Activated CD4-positive, alpha-beta T cell treated with anti-CD3 and anti-CD28 coated beads, Interleukin-2, amount 10 ng/mL, durations not matched to agents 24 days and 14 days (primary cell): ENCODE measurements around the gene CYTH1. TPM values are rescaled to one million over a fixed set of nuclear protein-coding genes. Genes with fewer than 3 reads are reported as not detected.

Experiments
- DNase-seq: peaks from one replicate; pipeline ENCODE4 v3.0.0; 2022
- H3K27ac Mint-ChIP-seq: one replicate; pipeline ENCODE4 v1.8.0; 2022; ENCODE audit warnings: mild to moderate bottlenecking, mixed read lengths
- H3K27me3 Mint-ChIP-seq: one replicate; pipeline ENCODE4 v1.8.0; 2022; ENCODE audit warnings: mixed read lengths
- H3K36me3 Mint-ChIP-seq: one replicate; pipeline ENCODE4 v1.8.0; 2022; ENCODE audit warnings: low read depth, mild to moderate bottlenecking, mixed read lengths
- H3K4me1 Mint-ChIP-seq: one replicate; pipeline ENCODE4 v1.8.0; 2021; ENCODE audit warnings: mixed read lengths
- H3K4me3 Mint-ChIP-seq: one replicate; pipeline ENCODE4 v1.8.0; 2022; ENCODE audit warnings: mild to moderate bottlenecking, moderate library complexity, mixed read lengths
- H3K9me3 Mint-ChIP-seq: one replicate; pipeline ENCODE4 v1.8.0; 2021; ENCODE audit warnings: mixed read lengths
- intact Hi-C: fragments of 100-400 bp; cut with micrococcal nuclease; formaldehyde crosslinking; loops from one replicate; pipeline ENCODE4 v1.15.1; 2023
- total RNA-seq: library from RNA; stranded (reverse); gene quantifications from 2 replicates; pipeline ENCODE4 v1.2.3, GENCODE V29; 2022

CYTH1 gene
- total RNA-seq, 1 donor from 2014 or later: 126 TPM

DNA sequence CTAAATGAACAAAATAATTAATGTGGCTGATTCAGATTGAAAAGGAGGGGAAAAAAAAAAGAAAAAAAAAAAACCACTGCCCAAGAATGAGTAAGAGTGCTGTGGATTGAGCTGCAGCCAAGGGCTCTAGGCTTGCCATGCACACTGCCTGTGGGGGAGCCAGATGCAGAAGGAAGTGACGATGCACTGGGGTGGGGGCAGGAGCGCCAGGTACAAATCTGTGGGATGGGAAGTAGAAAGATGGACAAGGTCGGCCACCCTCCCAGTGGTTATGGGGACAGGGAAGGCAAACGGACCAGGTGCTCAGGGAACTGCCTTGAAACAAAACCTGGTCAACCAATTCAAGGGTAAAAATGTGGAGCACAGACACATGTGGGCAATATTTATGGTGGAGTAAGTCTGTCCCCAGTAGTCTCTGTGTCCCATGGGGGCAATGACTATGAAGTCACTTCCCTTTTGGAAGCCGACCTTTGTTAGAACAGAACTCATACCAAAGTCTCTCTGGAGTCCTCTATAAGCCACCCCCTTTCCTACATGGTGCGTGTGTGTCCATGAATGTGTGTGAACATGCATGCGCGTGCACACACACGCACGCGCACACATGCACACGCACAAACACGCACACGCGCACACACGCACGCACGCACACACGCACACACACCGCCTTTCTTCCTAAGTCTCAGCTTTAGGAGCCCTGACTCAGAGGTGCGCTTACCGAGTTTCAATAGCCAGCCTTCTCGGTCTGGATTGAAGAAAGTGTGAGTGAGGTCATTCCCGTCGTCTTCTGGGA, 84.3 kb downstream of the CYTH1 start:
- Mint-ChIP-seq H3K36me3 (peaks cover 76% of the 10 kb centered on the region), H3K9me3 (no peaks in the 10 kb centered on the region), H3K4me1 (peaks cover 8% of the 10 kb centered on the region), H3K4me3 (no peak overlapping the region), H3K27me3 (no peaks in the 10 kb centered on the region), H3K27ac (peak overlapping the region; percentile 9)
- intact Hi-C loops: no loop called here
- DNase-seq: no peak

DNA sequence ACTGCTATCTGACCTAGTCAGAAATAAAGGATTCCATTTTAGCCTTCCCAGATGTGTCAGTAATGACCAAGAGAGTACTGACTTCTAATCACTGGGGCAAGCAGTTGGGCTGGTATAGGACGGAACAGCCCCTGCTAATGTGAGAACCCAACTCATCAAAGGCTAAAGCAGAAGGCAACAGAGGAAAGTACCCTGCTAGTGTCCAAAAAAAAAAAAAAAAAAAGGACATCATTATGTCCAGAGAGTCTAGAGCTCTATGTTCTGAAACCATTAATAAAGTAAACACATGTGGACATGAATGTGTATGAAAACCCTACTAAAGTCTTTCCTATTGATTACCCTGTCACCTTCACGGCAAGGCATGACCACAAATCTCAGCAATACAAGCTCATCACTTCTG, 85.0 kb downstream of the CYTH1 start:
- peaks cover 11% of the 10 kb centered on the region for H3K4me1 Mint-ChIP-seq
- H3K9me3 Mint-ChIP-seq: no peaks in the 10 kb centered on the region
- no peak overlapping the region for H3K4me3 Mint-ChIP-seq
- H3K36me3 Mint-ChIP-seq: peaks cover 79% of the 10 kb centered on the region
- no peaks in the 10 kb centered on the region for H3K27me3 Mint-ChIP-seq
- no peak for DNase-seq
- intact Hi-C loops: no loop called here
- no peak overlapping the region for H3K27ac Mint-ChIP-seq

DNA sequence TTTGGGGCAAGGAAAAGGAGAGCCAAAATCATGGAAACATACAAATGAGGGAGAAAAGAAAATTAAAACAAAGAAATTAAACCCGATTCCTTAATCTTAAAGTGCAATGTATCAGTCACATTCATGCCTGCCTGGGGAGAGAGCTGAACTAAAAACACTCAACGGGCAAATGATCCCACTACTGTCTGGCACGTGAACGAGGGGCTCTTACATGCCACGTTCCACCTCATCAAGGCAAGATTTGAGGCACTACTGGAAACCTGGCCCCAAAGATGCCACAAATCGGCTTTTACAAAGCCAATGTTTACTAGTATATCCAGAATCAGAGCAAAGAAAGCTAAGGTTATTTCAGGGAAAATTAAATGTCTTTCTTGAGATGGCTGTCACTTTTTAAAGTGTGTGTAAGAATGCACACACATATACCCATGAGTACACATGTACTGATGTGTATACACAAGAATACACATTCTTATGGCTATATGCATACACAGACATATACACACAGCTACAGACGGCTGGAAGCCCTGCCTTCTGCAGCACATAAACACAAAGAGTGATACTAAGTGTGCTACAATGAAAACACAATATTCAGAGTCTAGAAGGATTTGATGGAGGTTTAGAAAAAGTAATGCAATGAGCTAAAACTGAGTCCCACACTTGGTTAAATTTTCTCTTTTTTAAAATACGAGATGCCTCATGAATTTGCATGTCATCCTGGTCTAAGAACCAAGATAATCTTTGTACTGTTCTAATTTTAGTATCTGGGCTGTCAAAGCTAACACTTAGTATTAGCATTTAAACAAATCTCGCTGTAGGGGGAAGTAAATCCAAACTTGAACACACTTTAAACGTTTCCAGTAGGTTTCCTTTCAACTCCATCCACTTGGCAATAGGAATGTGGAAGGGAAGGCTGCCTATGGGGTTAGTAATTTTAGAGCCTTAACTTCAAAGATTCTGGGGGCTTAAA, 85.8 kb downstream of the CYTH1 start:
- Mint-ChIP-seq H3K4me3 (no peak overlapping the region), H3K9me3 (no peaks in the 10 kb centered on the region)
- intact Hi-C loops: no loop called here

GRCh38 chr17:78694805-78695531, 87.1 kb downstream of the CYTH1 start:
- Mint-ChIP-seq H3K27me3 (no peaks in the 10 kb centered on the region), H3K27ac (peak overlapping the region; percentile 30), H3K4me1 (peaks cover 11% of the 10 kb centered on the region), H3K36me3 (peaks cover 70% of the 10 kb centered on the region), H3K4me3 (no peak overlapping the region), H3K9me3 (no peaks in the 10 kb centered on the region)
- DNase-seq: no peak
- intact Hi-C loops: no loop called here

More for the DNA sequence above, 85.8 kb downstream of the CYTH1 start:
- peaks cover 76% of the 10 kb centered on the region for H3K36me3 Mint-ChIP-seq
- no peak for DNase-seq
- peak overlapping the region; percentile 50 for H3K27ac Mint-ChIP-seq
- peaks cover 11% of the 10 kb centered on the region for H3K4me1 Mint-ChIP-seq
- no peaks in the 10 kb centered on the region for H3K27me3 Mint-ChIP-seq

- Mint-ChIP-seq H3K4me1 (peaks cover 11% of the 10 kb centered on the region), H3K9me3 (no peaks in the 10 kb centered on the region), H3K4me3 (no peak overlapping the region), H3K27me3 (no peaks in the 10 kb centered on the region), H3K36me3 (peaks cover 74% of the 10 kb centered on the region), H3K27ac (no peak overlapping the region)
- intact Hi-C loops: no loop called here
- no peak for DNase-seq
Measured at GRCh38 chr17:78693346-78694083, 88.6 kb downstream of the CYTH1 start.

DNA sequence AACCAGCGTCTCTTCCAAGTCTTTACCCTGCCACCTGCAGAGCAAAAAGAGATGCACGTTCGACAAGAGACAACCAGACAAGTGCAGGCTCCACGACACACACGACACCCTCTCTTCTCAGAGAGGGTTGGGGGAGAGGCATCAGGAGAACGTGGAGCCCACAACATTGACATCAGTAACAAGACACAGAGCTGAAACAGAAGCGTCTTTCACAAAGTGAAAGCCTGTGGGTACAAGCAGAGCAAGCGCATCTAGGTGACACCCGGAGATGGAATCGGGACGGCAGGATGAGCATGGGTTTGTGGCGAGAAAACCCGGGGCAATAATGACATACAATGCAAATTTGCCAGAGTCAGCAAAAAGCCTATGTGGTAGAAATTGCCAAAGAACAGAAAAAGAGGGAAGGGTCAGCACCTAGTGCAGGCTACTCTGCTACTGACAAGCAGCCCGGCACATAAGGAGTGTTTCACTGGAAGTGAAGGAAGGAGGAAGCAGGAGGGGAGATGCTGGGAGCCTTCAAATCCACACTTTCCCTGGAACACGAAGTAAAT, 89.5 kb downstream of the CYTH1 start:
- H3K4me3 Mint-ChIP-seq: no peak overlapping the region
- no peaks in the 10 kb centered on the region for H3K9me3 Mint-ChIP-seq
- peaks cover 75% of the 10 kb centered on the region for H3K36me3 Mint-ChIP-seq
- H3K4me1 Mint-ChIP-seq: peaks cover 9% of the 10 kb centered on the region
- intact Hi-C loops: no loop called here
- no peak for DNase-seq
- H3K27me3 Mint-ChIP-seq: no peaks in the 10 kb centered on the region
- peak overlapping the region; percentile 59 for H3K27ac Mint-ChIP-seq

DNA sequence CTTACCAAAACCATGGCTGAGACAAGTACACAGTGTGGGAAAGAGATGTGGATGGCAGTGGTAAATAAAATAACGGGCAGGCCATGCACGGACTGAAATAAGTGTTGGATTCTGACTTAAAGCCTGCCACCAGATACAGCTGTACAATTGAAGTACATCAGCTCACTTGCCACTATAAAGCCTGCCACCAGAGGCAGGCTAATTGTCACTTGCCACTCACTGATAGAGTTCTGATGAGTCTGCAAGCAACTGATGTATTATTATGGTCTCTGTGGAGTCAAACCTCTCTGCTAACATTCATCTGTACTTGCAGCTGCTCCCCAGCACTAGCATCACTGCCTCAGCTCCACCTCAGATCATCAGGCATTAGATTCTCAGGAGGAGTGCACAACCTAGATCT, 93.0 kb downstream of the CYTH1 start:
- peaks cover 3% of the 10 kb centered on the region for H3K4me1 Mint-ChIP-seq
- no peak overlapping the region for H3K4me3 Mint-ChIP-seq
- no peak for DNase-seq
- peak overlapping the region; percentile 58 for H3K27ac Mint-ChIP-seq
- H3K36me3 Mint-ChIP-seq: peaks cover 60% of the 10 kb centered on the region
- no peaks in the 10 kb centered on the region for H3K27me3 Mint-ChIP-seq
- H3K9me3 Mint-ChIP-seq: no peaks in the 10 kb centered on the region
- intact Hi-C loops: no loop called here

DNA sequence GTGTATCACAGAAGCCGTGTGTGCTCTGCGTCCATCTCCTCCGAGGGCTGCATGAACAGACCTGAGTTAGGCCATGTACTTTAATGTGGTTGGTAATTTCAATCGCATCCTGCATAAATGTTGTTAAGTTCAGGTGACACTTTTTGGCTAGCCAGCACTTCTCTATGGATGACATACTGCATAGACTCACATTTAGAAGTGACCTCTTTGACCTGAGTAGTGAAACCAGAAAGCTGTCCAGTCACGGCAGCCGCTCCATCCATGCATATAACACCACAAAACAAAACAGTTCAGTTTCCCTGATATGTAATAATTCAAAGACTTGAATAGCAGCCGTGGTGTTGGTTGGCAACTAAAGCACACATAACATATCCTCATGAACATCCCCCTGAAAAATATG, 94.1 kb downstream of the CYTH1 start:
- Mint-ChIP-seq H3K27me3 (no peaks in the 10 kb centered on the region), H3K27ac (peak overlapping the region; percentile 22)

GRCh38 chr17:78687125-78687524, 94.9 kb downstream of the CYTH1 start:
- H3K4me3 Mint-ChIP-seq: no peak overlapping the region
- H3K4me1 Mint-ChIP-seq: no peaks in the 10 kb centered on the region
- intact Hi-C loops: no loop called here
- H3K27me3 Mint-ChIP-seq: no peaks in the 10 kb centered on the region
- DNase-seq: no peak
- H3K9me3 Mint-ChIP-seq: no peaks in the 10 kb centered on the region
- peaks cover 55% of the 10 kb centered on the region for H3K36me3 Mint-ChIP-seq
- peak overlapping the region; percentile 14 for H3K27ac Mint-ChIP-seq

More for the DNA sequence above, 94.1 kb downstream of the CYTH1 start:
- Mint-ChIP-seq H3K36me3 (peaks cover 58% of the 10 kb centered on the region), H3K4me3 (no peak overlapping the region), H3K9me3 (no peaks in the 10 kb centered on the region), H3K4me1 (peaks cover 3% of the 10 kb centered on the region)
- no peak for DNase-seq
- intact Hi-C loops: no loop called here

DNA sequence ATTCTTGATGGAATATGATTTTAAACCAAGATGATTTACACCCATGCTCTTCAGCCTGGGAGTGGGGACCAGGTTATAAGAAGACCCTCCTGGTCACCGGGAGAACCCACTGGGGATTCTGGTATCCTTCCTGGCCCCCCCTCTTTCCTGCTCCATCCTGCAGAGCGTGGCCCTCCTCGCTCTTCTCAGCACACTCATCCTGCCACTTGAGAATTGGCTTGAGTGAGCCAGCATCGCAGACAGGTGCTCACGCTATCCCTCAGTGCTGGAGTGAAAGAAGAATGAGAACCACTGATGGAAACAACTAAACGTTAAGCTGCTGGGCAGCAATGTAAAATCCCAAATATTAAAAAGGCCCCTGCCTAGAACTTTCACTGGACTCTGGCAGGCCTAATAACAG, 98.0 kb downstream of the CYTH1 start:
- H3K36me3 Mint-ChIP-seq: peaks cover 65% of the 10 kb centered on the region
- H3K4me3 Mint-ChIP-seq: no peak overlapping the region
- no peaks in the 10 kb centered on the region for H3K4me1 Mint-ChIP-seq
- H3K9me3 Mint-ChIP-seq: no peaks in the 10 kb centered on the region
- H3K27me3 Mint-ChIP-seq: no peaks in the 10 kb centered on the region
- no peak for DNase-seq
- no peak overlapping the region for H3K27ac Mint-ChIP-seq
- intact Hi-C loops: no loop called here

GRCh38 chr17:78683408-78683961, 98.6 kb downstream of the CYTH1 start:
- no peaks in the 10 kb centered on the region for H3K27me3 Mint-ChIP-seq
- H3K36me3 Mint-ChIP-seq: peaks cover 66% of the 10 kb centered on the region
- H3K4me1 Mint-ChIP-seq: no peaks in the 10 kb centered on the region
- H3K27ac Mint-ChIP-seq: peak overlapping the region; percentile 53
- H3K9me3 Mint-ChIP-seq: no peaks in the 10 kb centered on the region
- no peak overlapping the region for H3K4me3 Mint-ChIP-seq
- DNase-seq: no peak
- intact Hi-C loops: no loop called here

DNA sequence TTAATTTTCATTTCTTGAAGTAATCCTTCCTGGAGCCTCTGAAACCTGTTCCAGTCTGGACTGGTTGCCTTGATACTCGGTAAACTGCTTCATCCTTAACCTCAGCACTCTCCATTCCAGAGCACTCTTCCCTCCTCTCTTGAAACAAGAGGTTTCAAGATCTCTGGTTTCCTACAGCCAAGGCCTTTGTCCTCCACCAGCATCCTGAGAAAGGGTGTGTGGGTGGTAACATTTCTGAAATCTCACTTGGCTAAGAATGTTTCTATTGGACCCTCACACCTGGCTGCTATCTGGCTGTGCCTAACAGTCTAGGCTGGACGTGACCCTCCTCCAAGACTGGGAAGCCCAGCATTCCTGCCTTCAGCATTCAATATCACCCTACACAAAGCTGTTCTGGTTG, 99.7 kb downstream of the CYTH1 start:
- H3K27me3 Mint-ChIP-seq: no peaks in the 10 kb centered on the region
- H3K4me3 Mint-ChIP-seq: no peak overlapping the region
- intact Hi-C loops: no loop called here
- no peaks in the 10 kb centered on the region for H3K9me3 Mint-ChIP-seq
- H3K27ac Mint-ChIP-seq: no peak overlapping the region
- peaks cover 65% of the 10 kb centered on the region for H3K36me3 Mint-ChIP-seq
- H3K4me1 Mint-ChIP-seq: peaks cover 2% of the 10 kb centered on the region
- DNase-seq: no peak

GRCh38 chr17:78680436-78680835, 101.6 kb downstream of the CYTH1 start:
- Mint-ChIP-seq H3K4me1 (peaks cover 2% of the 10 kb centered on the region), H3K27me3 (no peaks in the 10 kb centered on the region), H3K36me3 (peaks cover 69% of the 10 kb centered on the region), H3K9me3 (no peaks in the 10 kb centered on the region), H3K27ac (no peak overlapping the region), H3K4me3 (no peak overlapping the region)
- intact Hi-C loops: no loop called here
- DNase-seq: no peak
